Ovary (tissue), 3 donors: ENCODE results near the gene LEFTY2.

Experiments
- POLR2A ChIP-seq: fragments of 450-650 bp; IDR thresholded peaks from one replicate; pipeline ENCODE4 v1.6.1; 2017; ENCODE audit warnings: antibody characterized with exemption, mild to moderate bottlenecking, moderate library complexity
- TF ChIP-seq, protein P1 (sequence below), 3 donors: fragments of 450-650 bp in 2 of 3; fragments of 200-600 bp in 1 of 3; IDR thresholded peaks; one replicate each; pipeline versions ENCODE4 v1.5.1 to v1.8.0; 2016 to 2022; ENCODE audit warnings: antibody characterized with exemption in 3 of 3, mild to moderate bottlenecking in 1 of 3
- donor health status: DM: no; HTN: no; CAD: no.

- TF ChIP-seq POLR2A, result no peak
- TF ChIP-seq, protein P1, sequence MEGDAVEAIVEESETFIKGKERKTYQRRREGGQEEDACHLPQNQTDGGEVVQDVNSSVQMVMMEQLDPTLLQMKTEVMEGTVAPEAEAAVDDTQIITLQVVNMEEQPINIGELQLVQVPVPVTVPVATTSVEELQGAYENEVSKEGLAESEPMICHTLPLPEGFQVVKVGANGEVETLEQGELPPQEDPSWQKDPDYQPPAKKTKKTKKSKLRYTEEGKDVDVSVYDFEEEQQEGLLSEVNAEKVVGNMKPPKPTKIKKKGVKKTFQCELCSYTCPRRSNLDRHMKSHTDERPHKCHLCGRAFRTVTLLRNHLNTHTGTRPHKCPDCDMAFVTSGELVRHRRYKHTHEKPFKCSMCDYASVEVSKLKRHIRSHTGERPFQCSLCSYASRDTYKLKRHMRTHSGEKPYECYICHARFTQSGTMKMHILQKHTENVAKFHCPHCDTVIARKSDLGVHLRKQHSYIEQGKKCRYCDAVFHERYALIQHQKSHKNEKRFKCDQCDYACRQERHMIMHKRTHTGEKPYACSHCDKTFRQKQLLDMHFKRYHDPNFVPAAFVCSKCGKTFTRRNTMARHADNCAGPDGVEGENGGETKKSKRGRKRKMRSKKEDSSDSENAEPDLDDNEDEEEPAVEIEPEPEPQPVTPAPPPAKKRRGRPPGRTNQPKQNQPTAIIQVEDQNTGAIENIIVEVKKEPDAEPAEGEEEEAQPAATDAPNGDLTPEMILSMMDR (IDR thresholded peaks at IDR 0.05), result no peak
Measured at GRCh38 chr1:225965231-225965630, 24.2 kb upstream of the LEFTY2 start.
